T-cell (primary cell): ENCODE results near the gene TRIM62. TPM values are rescaled to one million over a fixed set of nuclear protein-coding genes. Genes with fewer than 3 reads are reported as not detected.
A peak's percentile ranks its signal among the peaks of the same experiment; 100 is the strongest.

Experiments
- ATAC-seq, 4 experiments: fragments of 200-7000 bp in 3 of 4; fragments of 150-1000 bp in 1 of 4; cut with Tn5 transposase; replicated peaks in 1 of 4; 1 replicate in 3 of 4; 2 replicates in 1 of 4; pipeline ENCODE4 v1.10.0; 2021; ENCODE audit warnings: moderate library complexity in 3 of 4, mild to moderate bottlenecking in 2 of 4, moderate number of reproducible peaks in 1 of 4
- CTCF ChIA-PET, 2 donors: fragments of 300-600 bp; sonication (Branson Sonifier 250); formaldehyde crosslinking; loops; one replicate each; lab custom pipeline; 2022; ENCODE audit warnings: antibody characterized with exemption in 2 of 2; lab: Charles Lee
- POLR2A ChIA-PET, 2 donors: fragments of 300-600 bp; sonication (Branson Sonifier 250); formaldehyde crosslinking; loops; one replicate each; lab custom pipeline; 2022; ENCODE audit warnings: antibody characterized with exemption in 2 of 2; lab: Charles Lee
- DNase-seq, 35 experiments: peaks; one replicate each; pipeline versions ENCODE4 v3.0.0 to v3.0.0-alpha.2; 2013 to 2023
- H3K27ac ChIP-seq: one replicate; pipeline ENCODE4 v1.5.1; 2013; ENCODE audit warnings: low read length
- H3K27me3 ChIP-seq, 2 experiments: replicated peaks in 1 of 2; 1 replicate in 1 of 2; 2 replicates in 1 of 2; pipeline versions ENCODE4 v1.6.1 to v1.7.0; 2013; ENCODE audit warnings: low read length in 1 of 2, mixed read lengths in 1 of 2; ENCODE audit not compliant: control insufficient read depth in 2 of 2, insufficient read depth in 2 of 2; ENCODE audit errors: extremely low read depth in 1 of 2
- H3K36me3 ChIP-seq, 2 donors: 1 replicate in 1 of 2; 2 replicates in 1 of 2; pipeline versions ENCODE4 v1.6.1 to v1.7.0; 2013; ENCODE audit warnings: low read length in 1 of 2; ENCODE audit not compliant: control insufficient read depth in 2 of 2, insufficient read depth in 1 of 2; ENCODE audit errors: extremely low read depth in 1 of 2
- H3K4me1 ChIP-seq, 2 experiments: 1 replicate in 1 of 2; 2 replicates in 1 of 2; pipeline versions ENCODE4 v1.6.1 to v1.7.0; 2013; ENCODE audit warnings: low read length in 2 of 2, mixed read lengths in 1 of 2; ENCODE audit not compliant: insufficient read depth in 2 of 2, control insufficient read depth in 1 of 2; ENCODE audit errors: extremely low read depth in 1 of 2
- H3K4me3 ChIP-seq, 2 donors: 1 replicate in 1 of 2; 2 replicates in 1 of 2; pipeline versions ENCODE4 v1.5.1 to v1.7.0; 2013; ENCODE audit warnings: mild to moderate bottlenecking in 2 of 2, low read length in 1 of 2, moderate library complexity in 1 of 2; ENCODE audit not compliant: control insufficient read depth in 1 of 2; ENCODE audit errors: extremely low read depth in 1 of 2
- H3K9me3 ChIP-seq: 2 replicates; pipeline ENCODE4 v1.7.0; 2013
- H3K27ac Mint-ChIP-seq, 2 donors: one replicate each; pipeline ENCODE4 v1.8.0; 2020 to 2021; ENCODE audit warnings: mild to moderate bottlenecking in 2 of 2, mixed read lengths in 2 of 2
- H3K27me3 Mint-ChIP-seq, 2 donors: one replicate each; pipeline ENCODE4 v1.8.0; 2021 to 2022; ENCODE audit warnings: mixed read lengths in 2 of 2
- H3K36me3 Mint-ChIP-seq: one replicate; pipeline ENCODE4 v1.8.0; 2021; ENCODE audit warnings: mixed read lengths
- H3K4me1 Mint-ChIP-seq, 3 donors: one replicate each; pipeline ENCODE4 v1.8.0; 2020 to 2022; ENCODE audit warnings: mixed read lengths in 3 of 3, mild to moderate bottlenecking in 1 of 3
- H3K4me3 Mint-ChIP-seq, 3 donors: one replicate each; pipeline ENCODE4 v1.8.0; 2020 to 2022; ENCODE audit warnings: mild to moderate bottlenecking in 3 of 3, mixed read lengths in 3 of 3, moderate library complexity in 3 of 3
- H3K9me3 Mint-ChIP-seq, 3 donors: one replicate each; pipeline ENCODE4 v1.8.0; 2020 to 2022; ENCODE audit warnings: mixed read lengths in 3 of 3
- WGBS: methylation state at CpG from one replicate; pipeline ENCODE4 v1.1.5; 2013; ENCODE audit warnings: missing lambda C conversion rate; ENCODE audit not compliant: insufficient coverage; 5-methylcytosine and 5-hydroxymethylcytosine counted together
- total RNA-seq, 35 experiments: library from RNA in 6 of 35; stranded (reverse) in 6 of 35; fragments of 120-200 nt in 1 of 35; gene quantifications; one replicate each; pipeline versions ENCODE4 v1.2.1 to v1.2.4 and lab custom pipeline; 2013 to 2026

Gene TRIM62
- total RNA-seq, 5 donors from 2014 or later (not counting 1 experiment from before 2014, with no cell fraction given): 20.3 to 31.8 (median 24.3) TPM

DNA sequence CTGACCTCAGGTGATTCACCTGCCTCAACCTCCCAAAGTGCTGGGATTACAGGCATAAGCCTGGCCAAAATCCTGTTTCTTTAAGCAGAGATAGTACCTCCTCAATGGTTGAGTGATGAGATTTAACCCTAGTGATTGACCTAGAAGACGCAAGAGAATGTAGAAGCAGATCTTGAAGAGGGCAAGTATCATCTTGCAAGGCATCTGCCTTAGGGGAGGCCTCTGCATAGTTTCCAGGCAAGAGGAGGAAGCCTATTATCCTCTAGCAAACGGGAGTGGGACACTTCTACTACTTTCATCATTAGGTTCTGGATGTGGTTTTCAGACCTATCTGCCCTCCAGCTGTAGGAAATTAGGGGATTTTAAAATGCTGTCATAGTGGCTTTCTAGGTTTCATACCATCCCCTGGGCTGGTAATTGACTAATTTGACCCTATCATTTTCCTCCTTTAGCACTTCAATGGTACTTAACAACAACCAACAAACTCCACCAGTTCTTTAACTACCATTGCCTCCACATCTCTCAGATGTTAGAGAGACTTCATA is 10.0 kb upstream of the TRIM62 start:
- no peaks in the 10 kb centered on the region for H3K36me3 Mint-ChIP-seq
- ChIA-PET CTCF (no interaction called here), POLR2A (no interaction called here)
- no peaks in the 10 kb centered on the region for H3K9me3 ChIP-seq
- H3K36me3 ChIP-seq: no peaks in the 10 kb centered on the region
- H3K27me3 ChIP-seq: no peaks in the 10 kb centered on the region
- no peaks in the 10 kb centered on the region for H3K9me3 Mint-ChIP-seq
- DNase-seq (no peak), ATAC-seq (no peak)
- peaks cover 16 to 23% of the 10 kb centered on the region in 2 donors for H3K27me3 Mint-ChIP-seq
- H3K27ac ChIP-seq: no peak overlapping the region
- peaks cover 10 to 12% (median 11%) of the 10 kb centered on the region in 3 donors for H3K4me1 Mint-ChIP-seq
- peaks cover 0 to 5% of the 10 kb centered on the region in 2 experiments for H3K4me1 ChIP-seq
- H3K27ac Mint-ChIP-seq: no peak overlapping the region
- H3K4me3 ChIP-seq: no peak overlapping the region
- H3K4me3 Mint-ChIP-seq: no peak overlapping the region
- WGBS: 100% methylated on average over 1 of the region's 2 CpGs

DNA sequence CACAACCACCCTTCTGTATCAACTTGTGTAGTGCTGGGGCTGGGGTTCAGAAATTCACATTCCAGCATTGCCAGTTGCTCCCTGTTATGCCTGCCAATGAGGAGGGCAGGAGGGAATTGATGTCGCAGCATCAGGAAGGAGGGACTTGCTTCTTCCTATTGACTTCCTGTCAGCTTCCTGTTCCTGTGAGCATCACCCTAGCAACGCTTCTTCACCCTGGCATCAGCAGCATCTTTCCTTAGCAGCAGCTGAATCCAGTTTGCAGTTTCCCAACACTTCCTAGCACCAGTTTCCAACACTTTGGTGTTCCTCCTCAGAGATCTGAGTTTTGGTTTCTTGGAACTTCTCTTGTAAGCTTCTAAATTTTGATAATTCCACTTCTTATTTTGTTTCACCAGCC is 8.9 kb upstream of the TRIM62 start:
- POLR2A ChIA-PET: no interaction called here
- no peaks in the 10 kb centered on the region for H3K9me3 ChIP-seq
- Mint-ChIP-seq H3K36me3 (no peaks in the 10 kb centered on the region), H3K27ac (no peak overlapping the region), H3K9me3 (no peaks in the 10 kb centered on the region), H3K4me3 (no peak overlapping the region), H3K27me3 (peaks cover 18 to 20% of the 10 kb centered on the region in 2 donors), H3K4me1 (peaks cover 10 to 12% (median 11%) of the 10 kb centered on the region in 3 donors)
- no peak overlapping the region for H3K4me3 ChIP-seq
- CTCF ChIA-PET: interaction anchor here (0.5 to 1.1 kb wide), 2 partner anchors 92 to 98 kb away, joined by 3 read pairs; no protein-coding TSS in a partner anchor
- 57% methylated on average over 1 of the region's 2 CpGs for WGBS
- peaks cover 0 to 5% of the 10 kb centered on the region in 2 experiments for H3K4me1 ChIP-seq
- no peaks in the 10 kb centered on the region for H3K27me3 ChIP-seq
- ATAC-seq (peak in 1 of 4 experiments; percentile 42), DNase-seq (peak in 1 of 35 experiments; percentile 25)
- H3K27ac ChIP-seq: no peak overlapping the region
- no peaks in the 10 kb centered on the region for H3K36me3 ChIP-seq

DNA sequence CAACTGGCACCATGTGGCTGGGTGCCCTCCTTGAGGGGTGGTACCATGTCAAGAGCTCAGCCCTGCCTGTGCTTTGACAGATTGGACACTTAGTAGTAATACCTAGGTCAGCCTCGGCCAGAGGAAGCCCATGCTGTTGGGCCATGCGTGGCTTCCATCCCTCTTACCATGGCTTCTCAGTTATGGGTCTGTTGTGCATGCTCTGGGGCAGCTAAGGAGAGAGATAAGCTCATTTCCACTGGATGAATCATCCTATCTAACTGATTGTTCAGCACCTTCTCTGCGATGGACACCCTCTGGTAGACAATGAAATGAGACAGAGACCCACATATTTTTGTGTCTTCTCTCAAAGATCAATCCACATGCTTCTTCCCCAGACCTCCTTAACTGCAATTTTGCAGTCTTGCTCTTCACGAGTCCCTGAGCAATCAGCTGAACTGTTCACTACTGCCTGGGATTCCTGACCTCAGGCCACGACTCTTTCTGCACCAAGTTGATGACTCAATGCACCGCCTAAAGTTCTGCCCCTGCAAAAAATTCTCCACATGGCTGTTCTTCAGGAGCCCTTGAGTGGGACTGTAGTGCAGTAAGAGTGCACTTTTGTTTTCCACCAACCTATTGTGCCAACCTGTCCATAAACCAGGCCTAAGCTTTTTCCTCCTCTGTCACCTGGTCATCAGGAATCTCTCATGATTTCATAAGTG is 6.9 kb upstream of the TRIM62 start:
- peaks cover 0 to 5% of the 10 kb centered on the region in 2 experiments for H3K4me1 ChIP-seq
- H3K36me3 Mint-ChIP-seq: no peaks in the 10 kb centered on the region
- ATAC-seq: no peak
- no peak for DNase-seq
- WGBS: 93% methylated on average over 4 of the region's 6 CpGs
- H3K4me3 Mint-ChIP-seq: no peak overlapping the region
- H3K27ac Mint-ChIP-seq: no peak overlapping the region
- H3K4me3 ChIP-seq: no peak overlapping the region
- POLR2A ChIA-PET: no interaction called here
- H3K27me3 ChIP-seq: no peaks in the 10 kb centered on the region
- H3K27me3 Mint-ChIP-seq: peaks cover 16 to 20% of the 10 kb centered on the region in 2 donors
- no peaks in the 10 kb centered on the region for H3K9me3 ChIP-seq
- H3K9me3 Mint-ChIP-seq: no peaks in the 10 kb centered on the region
- no peak overlapping the region for H3K27ac ChIP-seq
- H3K36me3 ChIP-seq: no peaks in the 10 kb centered on the region
- peaks cover 10 to 12% (median 11%) of the 10 kb centered on the region in 3 donors for H3K4me1 Mint-ChIP-seq
- CTCF ChIA-PET: no interaction called here

DNA sequence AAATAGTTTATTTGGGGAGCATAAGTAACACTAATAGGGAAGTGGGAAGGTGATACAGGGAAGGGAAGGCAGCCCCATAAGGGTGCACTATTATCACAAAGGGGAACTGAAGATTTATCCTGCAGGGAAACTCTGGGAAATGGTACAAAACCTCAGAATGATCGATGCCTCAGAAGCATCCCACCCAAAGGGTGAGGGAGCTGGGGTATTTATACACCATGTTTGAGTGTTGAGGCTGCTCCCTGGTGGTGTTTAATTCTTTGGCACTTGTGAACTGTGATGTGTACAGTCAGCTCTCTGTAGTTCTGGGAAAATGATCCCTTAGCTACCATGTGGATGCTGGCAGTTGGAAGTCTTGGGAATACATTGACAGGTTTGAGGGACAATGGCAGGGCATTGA is 5.1 kb upstream of the TRIM62 start:
- DNase-seq: no peak
- peaks cover 0 to 16% of the 10 kb centered on the region in 2 experiments for H3K4me1 ChIP-seq
- H3K4me1 Mint-ChIP-seq: peaks cover 18 to 22% (median 20%) of the 10 kb centered on the region in 3 donors
- ATAC-seq: no peak
- H3K4me3 Mint-ChIP-seq: no peak overlapping the region
- H3K4me3 ChIP-seq: no peak overlapping the region
- 80% methylated on average over 1 of the region's 1 CpG for WGBS
- H3K9me3 Mint-ChIP-seq: no peaks in the 10 kb centered on the region
- H3K36me3 ChIP-seq: no peaks in the 10 kb centered on the region
- ChIA-PET CTCF (no interaction called here), POLR2A (no interaction called here)
- H3K27ac ChIP-seq: no peak overlapping the region
- no peaks in the 10 kb centered on the region for H3K9me3 ChIP-seq
- no peaks in the 10 kb centered on the region for H3K36me3 Mint-ChIP-seq
- no peak overlapping the region for H3K27ac Mint-ChIP-seq
- peaks cover 6 to 14% of the 10 kb centered on the region in 2 donors for H3K27me3 Mint-ChIP-seq
- H3K27me3 ChIP-seq: peaks cover 0 to 3% of the 10 kb centered on the region in 2 experiments

DNA sequence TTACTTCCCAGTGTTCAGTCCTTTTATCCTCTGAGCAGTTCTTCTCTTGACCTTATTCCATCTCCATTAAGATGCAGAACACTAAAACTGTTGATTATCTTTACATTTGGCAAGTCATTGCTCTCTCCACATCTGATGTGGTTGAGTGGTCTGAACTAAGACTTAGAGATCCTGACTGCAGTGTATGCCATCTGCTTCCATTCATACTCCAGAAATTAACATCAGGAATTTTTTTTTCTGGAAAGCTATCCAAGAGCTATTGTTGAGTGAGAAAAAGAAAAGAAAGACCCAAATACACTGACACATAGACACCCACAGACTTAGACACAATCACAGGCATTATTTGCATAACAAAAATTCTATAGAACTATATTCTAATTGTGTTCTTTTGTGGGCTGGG is 3.7 kb upstream of the TRIM62 start:
- Mint-ChIP-seq H3K4me3 (no peak overlapping the region), H3K4me1 (peaks cover 13 to 18% (median 15%) of the 10 kb centered on the region in 3 donors), H3K27ac (no peak overlapping the region), H3K9me3 (no peaks in the 10 kb centered on the region), H3K27me3 (peaks cover 3 to 14% of the 10 kb centered on the region in 2 donors), H3K36me3 (no peaks in the 10 kb centered on the region)
- H3K27ac ChIP-seq: no peak overlapping the region
- ChIA-PET CTCF (interaction anchor here in 1 of 2 donors (0.5 kb wide), 1 partner anchor 310 kb away, joined by 3 read pairs; no protein-coding TSS in a partner anchor), POLR2A (no interaction called here)
- H3K4me1 ChIP-seq: peaks cover 0 to 19% of the 10 kb centered on the region in 2 experiments
- H3K27me3 ChIP-seq: peaks cover 0 to 3% of the 10 kb centered on the region in 2 experiments
- no peak overlapping the region for H3K4me3 ChIP-seq
- no peaks in the 10 kb centered on the region for H3K9me3 ChIP-seq
- DNase-seq (no peak), ATAC-seq (no peak)
- no peaks in the 10 kb centered on the region for H3K36me3 ChIP-seq

DNA sequence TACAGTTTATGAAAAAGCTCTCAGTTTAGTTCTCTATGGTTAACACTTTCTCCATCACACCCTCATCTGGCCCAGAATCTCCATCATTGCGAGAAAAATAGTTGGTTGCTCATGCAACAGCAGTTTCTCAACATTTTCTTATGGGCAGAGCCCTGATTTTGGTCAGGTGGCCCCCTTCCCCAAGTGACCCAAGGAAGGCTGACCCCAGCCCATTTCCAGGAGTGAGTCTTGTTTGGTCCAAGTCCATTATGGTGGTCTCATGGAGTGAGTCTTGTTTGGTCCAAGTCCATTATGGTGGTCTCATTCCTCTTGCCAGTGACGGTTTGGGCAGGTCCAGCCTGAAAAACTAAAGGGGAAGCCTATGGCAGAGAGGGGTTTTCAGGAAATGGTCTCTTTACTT is 1.5 kb upstream of the TRIM62 start:
- no peak for DNase-seq
- 64% methylated on average over 2 of the region's 2 CpGs for WGBS
- ChIA-PET CTCF (no interaction called here), POLR2A (no interaction called here)
- H3K4me3 Mint-ChIP-seq: peak overlapping the region; percentile 84 to 90 (median 85)
- no peaks in the 10 kb centered on the region for H3K9me3 ChIP-seq
- H3K4me1 Mint-ChIP-seq: peaks cover 25 to 32% (median 30%) of the 10 kb centered on the region in 3 donors
- no peak overlapping the region for H3K27ac Mint-ChIP-seq
- no peak for ATAC-seq
- H3K9me3 Mint-ChIP-seq: no peaks in the 10 kb centered on the region
- peaks cover 0 to 3% of the 10 kb centered on the region in 2 experiments for H3K27me3 ChIP-seq
- H3K36me3 ChIP-seq: peaks cover 0 to under 1% of the 10 kb centered on the region in 2 donors
- H3K27ac ChIP-seq: no peak overlapping the region
- H3K36me3 Mint-ChIP-seq: no peaks in the 10 kb centered on the region
- peaks cover 3 to 14% of the 10 kb centered on the region in 2 donors for H3K27me3 Mint-ChIP-seq
- H3K4me3 ChIP-seq: no peak overlapping the region
- peaks cover 0 to 24% of the 10 kb centered on the region in 2 experiments for H3K4me1 ChIP-seq
